ENCODE results near the gene CCDC51. TPM values are rescaled to one million over a fixed set of nuclear protein-coding genes. Genes with fewer than 3 reads are reported as not detected.

The CCDC51 gene
- total RNA-seq, 1 donor = 17.4 TPM

GRCh38 chr3:48408823-48409281 is 31.1 kb downstream of the CCDC51 start:
- Histone ChIP-seq H3K4me3 (ENCODE audit: insufficient read depth, low read length) (no peak overlapping the region), H3K27me3 (ENCODE audit: insufficient read depth, low read length) (no peaks in the 10 kb centered on the region), H3K79me2 (ENCODE audit: insufficient read depth, low read length) (no peaks in the 10 kb centered on the region), H3K4me1 (ENCODE audit: insufficient read depth, low read length) (no peaks in the 10 kb centered on the region), H2AFZ (ENCODE audit: low read length) (no peak overlapping the region), H4K20me1 (ENCODE audit: insufficient read depth, low read length) (no peaks in the 10 kb centered on the region), H3K9me3 (ENCODE audit: low read depth, low read length) (no peaks in the 10 kb centered on the region), H3K4me2 (ENCODE audit: insufficient read depth, low read length) (no peak overlapping the region), H3K27ac (ENCODE audit: low read depth, low read length) (no peak overlapping the region), H3K36me3 (ENCODE audit: insufficient read depth, low read length) (no peaks in the 10 kb centered on the region)
- no peak for TF ChIP-seq CTCF (IDR thresholded peaks at IDR 0.05; ENCODE audit: extremely low read depth, low read depth, low read length)
- DNase-seq (ENCODE audit: insufficient read length, low spot score, missing footprints) = peak; percentile 88

GRCh38 chr3:48407542-48408099 is 32.3 kb downstream of the CCDC51 start:
- Histone ChIP-seq H3K27me3 (ENCODE audit: insufficient read depth, low read length) (no peaks in the 10 kb centered on the region), H3K9me3 (ENCODE audit: low read depth, low read length) (no peaks in the 10 kb centered on the region), H3K4me1 (ENCODE audit: insufficient read depth, low read length) (peaks cover under 1% of the 10 kb centered on the region), H3K4me2 (ENCODE audit: insufficient read depth, low read length) (no peak overlapping the region), H4K20me1 (ENCODE audit: insufficient read depth, low read length) (no peaks in the 10 kb centered on the region), H3K4me3 (ENCODE audit: insufficient read depth, low read length) (no peak overlapping the region), H3K79me2 (ENCODE audit: insufficient read depth, low read length) (no peaks in the 10 kb centered on the region), H3K36me3 (ENCODE audit: insufficient read depth, low read length) (no peaks in the 10 kb centered on the region), H2AFZ (ENCODE audit: low read length) (no peak overlapping the region), H3K27ac (ENCODE audit: low read depth, low read length) (no peak overlapping the region)
- peak; percentile 72 for DNase-seq (ENCODE audit: insufficient read length, low spot score, missing footprints)
- no peak for TF ChIP-seq CTCF (IDR thresholded peaks at IDR 0.05; ENCODE audit: extremely low read depth, low read depth, low read length)

GRCh38 chr3:48406443-48407431 is 33.2 kb downstream of the CCDC51 start:
- Histone ChIP-seq H3K27ac (ENCODE audit: low read depth, low read length) (no peak overlapping the region), H3K79me2 (ENCODE audit: insufficient read depth, low read length) (no peaks in the 10 kb centered on the region), H2AFZ (ENCODE audit: low read length) (no peak overlapping the region), H3K9me3 (ENCODE audit: low read depth, low read length) (no peaks in the 10 kb centered on the region), H3K4me2 (ENCODE audit: insufficient read depth, low read length) (no peak overlapping the region), H4K20me1 (ENCODE audit: insufficient read depth, low read length) (no peaks in the 10 kb centered on the region), H3K4me3 (ENCODE audit: insufficient read depth, low read length) (no peak overlapping the region), H3K36me3 (ENCODE audit: insufficient read depth, low read length) (no peaks in the 10 kb centered on the region), H3K27me3 (ENCODE audit: insufficient read depth, low read length) (no peaks in the 10 kb centered on the region), H3K4me1 (ENCODE audit: insufficient read depth, low read length) (peaks cover 7% of the 10 kb centered on the region)
- TF ChIP-seq CTCF (IDR thresholded peaks at IDR 0.05; ENCODE audit: extremely low read depth, low read depth, low read length) = no peak
- peak; percentile 61 for DNase-seq (ENCODE audit: insufficient read length, low spot score, missing footprints)

GRCh38 chr3:48405971-48406370 is 33.9 kb downstream of the CCDC51 start:
- peak; percentile 79 for DNase-seq (ENCODE audit: insufficient read length, low spot score, missing footprints)
- H3K4me1 ChIP-seq (ENCODE audit: insufficient read depth, low read length) = peaks cover 11% of the 10 kb centered on the region
- H3K27ac ChIP-seq (ENCODE audit: low read depth, low read length) = no peak overlapping the region
- TF ChIP-seq CTCF (IDR thresholded peaks at IDR 0.05; ENCODE audit: extremely low read depth, low read depth, low read length) = no peak
- no peaks in the 10 kb centered on the region for H3K36me3 ChIP-seq (ENCODE audit: insufficient read depth, low read length)
- H2AFZ ChIP-seq (ENCODE audit: low read length) = no peak overlapping the region
- H3K4me2 ChIP-seq (ENCODE audit: insufficient read depth, low read length) = no peak overlapping the region
- no peaks in the 10 kb centered on the region for H4K20me1 ChIP-seq (ENCODE audit: insufficient read depth, low read length)
- no peaks in the 10 kb centered on the region for H3K79me2 ChIP-seq (ENCODE audit: insufficient read depth, low read length)
- H3K4me3 ChIP-seq (ENCODE audit: insufficient read depth, low read length) = no peak overlapping the region
- H3K27me3 ChIP-seq (ENCODE audit: insufficient read depth, low read length) = no peaks in the 10 kb centered on the region
- no peaks in the 10 kb centered on the region for H3K9me3 ChIP-seq (ENCODE audit: low read depth, low read length)
